Frontal cortex (tissue), 4 donors: ENCODE data around the gene CELF5. TPM values are rescaled to one million over a fixed set of nuclear protein-coding genes. Genes with fewer than 3 reads are reported as not detected.
"Not testable (repeated sequence)": the region's sequence is repeated elsewhere in the genome, so short reads cannot be mapped to it uniquely, and the experiment has no call there.

ENCODE experiments used
- DNase-seq, 2 donors: peaks; one replicate each; pipeline ENCODE4 v3.0.0; 2012; ENCODE audit warnings: low spot score in 2 of 2
- FAIRE-seq: peaks from 2 replicates; lab custom pipeline; 2012; peaks lifted over from hg19 to GRCh38; lab: Jason Lieb, UNC
- total RNA-seq: library from RNA; depleted of rRNA; stranded (reverse); fragments of >200 nt; gene quantifications from one replicate; pipeline ENCODE4 v1.2.3, GENCODE V29; 2014
- donor health status: control.
- donor health status: control.
- donor health status: control.

CELF5 gene
- total RNA-seq, 1 donor from 2014 or later: 50.1 TPM

GRCh38 chr19:3189702-3190469 lies 34.6 kb upstream of the CELF5 start:
- FAIRE-seq: no peak
- no peak for DNase-seq

- DNase-seq (no peak), FAIRE-seq (no peak)
Measured at GRCh38 chr19:3190470-3190770, 34.0 kb upstream of the CELF5 start.

GRCh38 chr19:3190921-3191805 lies 33.3 kb upstream of the CELF5 start:
- DNase-seq: no peak
- FAIRE-seq: no peak

- FAIRE-seq, DNase-seq: not testable (repeated sequence)
Measured at GRCh38 chr19:3191806-3192104, 32.7 kb upstream of the CELF5 start.

GRCh38 chr19:3192228-3192635 lies 32.2 kb upstream of the CELF5 start:
- FAIRE-seq: no peak
- no peak for DNase-seq

GRCh38 chr19:3192684-3193083 lies 31.8 kb upstream of the CELF5 start:
- FAIRE-seq: no peak
- DNase-seq: no peak

- DNase-seq (no peak), FAIRE-seq (no peak)
Measured at GRCh38 chr19:3193256-3194105, 31.0 kb upstream of the CELF5 start.

GRCh38 chr19:3194106-3195087 lies 30.1 kb upstream of the CELF5 start:
- FAIRE-seq: no peak

GRCh38 chr19:3196064-3196932 lies 28.2 kb upstream of the CELF5 start:
- FAIRE-seq: no peak
- DNase-seq: no peak

More at GRCh38 chr19:3194106-3195087, 30.1 kb upstream of the CELF5 start:
- DNase-seq: no peak

- no peak for FAIRE-seq
Measured at GRCh38 chr19:3196933-3197205, 27.6 kb upstream of the CELF5 start.

GRCh38 chr19:3198901-3199700 lies 25.4 kb upstream of the CELF5 start:
- no peak for FAIRE-seq

More at GRCh38 chr19:3196933-3197205, 27.6 kb upstream of the CELF5 start:
- no peak for DNase-seq

GRCh38 chr19:3201072-3201700 lies 23.3 kb upstream of the CELF5 start:
- FAIRE-seq: no peak

More at GRCh38 chr19:3198901-3199700, 25.4 kb upstream of the CELF5 start:
- no peak for DNase-seq

GRCh38 chr19:3201911-3202310 lies 22.6 kb upstream of the CELF5 start:
- no peak for DNase-seq
- no peak for FAIRE-seq

More at GRCh38 chr19:3201072-3201700, 23.3 kb upstream of the CELF5 start:
- no peak for DNase-seq

GRCh38 chr19:3202346-3202745 lies 22.1 kb upstream of the CELF5 start:
- FAIRE-seq (no peak), DNase-seq (no peak)

GRCh38 chr19:3202895-3203294 lies 21.6 kb upstream of the CELF5 start:
- not testable (repeated sequence) for FAIRE-seq, DNase-seq

- FAIRE-seq: no peak
- no peak for DNase-seq
Measured at GRCh38 chr19:3203805-3204645, 20.4 kb upstream of the CELF5 start.
